ENCODE measurements around the gene TCFL5. TPM values are rescaled to one million over a fixed set of nuclear protein-coding genes. Genes with fewer than 3 reads are reported as not detected.

TCFL5 gene
- total RNA-seq, 1 experiment from 2014 or later, result 29.3 TPM

GRCh38 chr20:62831854-62832211 lies 29.8 kb downstream of the TCFL5 start:
- Histone ChIP-seq H3K9me2 (ENCODE audit: insufficient read depth) (no peaks in the 10 kb centered on the region), H3K9me3 (ENCODE audit: insufficient read depth, low read depth) (no peaks in the 10 kb centered on the region), H3K4me2 (peak overlapping the region; percentile 61), H3K27me3 (ENCODE audit: insufficient read depth, low read depth) (no peaks in the 10 kb centered on the region), H3K4me1 (replicated peaks; ENCODE audit: insufficient read depth) (peaks cover 33% of the 10 kb centered on the region), H3F3A (ENCODE audit: insufficient read depth, low read depth) (peaks cover 15% of the 10 kb centered on the region; the same call in 1 of the 2 replicates), H3K4me3 (peak overlapping the region; percentile 6; the same call in 1 of the 2 replicates), H2AFZ (no peak overlapping the region), H3K36me3 (ENCODE audit: low read depth) (no peaks in the 10 kb centered on the region), H3K27ac (0 out of 2 replicates have a peak overlapping the region, but pooled peaks have one; percentile 26), H3K79me2 (ENCODE audit: low read depth) (no peaks in the 10 kb centered on the region), H4K20me1 (ENCODE audit: insufficient read depth) (no peaks in the 10 kb centered on the region)
- ChIA-PET CTCF (interaction anchor here (1.4 kb wide), 1 partner anchor 16 kb away, joined by 4 read pairs; no protein-coding TSS in a partner anchor), POLR2A (ENCODE audit: unreplicated experiment) (interaction anchor here (0.7 kb wide), 1 partner anchor 56 kb away, joined by 3 read pairs; no protein-coding TSS in a partner anchor)
- DNase-seq, result no peak
- intact Hi-C loops (cut with micrococcal nuclease; ENCODE audit: unreplicated experiment), result no loop called here
- no peak for TF ChIP-seq EZH2 (IDR thresholded peaks at IDR 0.05; ENCODE audit: low read depth)
- TF ChIP-seq CTCF (conservative IDR thresholded peaks at IDR 0.05), result no peak
- no TSS peak for BruUV-seq (replicated peaks)

DNA sequence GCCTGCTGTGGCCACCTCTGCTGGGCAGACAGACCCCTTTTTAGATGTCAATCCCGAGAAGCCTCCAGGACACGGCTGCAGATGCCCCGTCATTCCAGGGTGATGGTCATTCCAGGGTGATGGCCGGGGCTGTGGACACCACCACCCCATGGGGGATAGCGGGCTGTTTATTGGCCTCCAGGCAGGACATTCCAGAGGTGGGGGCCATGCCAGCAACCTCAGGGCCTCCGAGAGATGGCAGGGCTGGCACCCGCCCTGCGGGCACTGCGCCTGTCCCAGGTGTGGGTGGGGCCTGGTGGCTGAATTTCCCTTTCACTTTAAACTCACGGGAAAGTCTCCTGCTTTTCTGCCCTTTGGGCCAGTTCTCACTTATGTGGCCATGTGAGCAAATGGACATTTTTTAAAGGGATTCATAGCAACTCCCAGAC lies 30.2 kb downstream of the TCFL5 start:
- no peaks in the 10 kb centered on the region for H4K20me1 ChIP-seq (ENCODE audit: insufficient read depth)
- no peak overlapping the region for H2AFZ ChIP-seq
- POLR2A ChIA-PET (ENCODE audit: unreplicated experiment), result no interaction called here
- BruUV-seq (replicated peaks), result no TSS peak
- peak overlapping the region; percentile 6; the same call in 1 of the 2 replicates for H3K4me3 ChIP-seq
- peaks cover 33% of the 10 kb centered on the region for H3K4me1 ChIP-seq (replicated peaks; ENCODE audit: insufficient read depth)
- no peaks in the 10 kb centered on the region for H3K9me3 ChIP-seq (ENCODE audit: insufficient read depth, low read depth)
- peaks cover 15% of the 10 kb centered on the region; the same call in 1 of the 2 replicates for H3F3A ChIP-seq (ENCODE audit: insufficient read depth, low read depth)
- no peak for TF ChIP-seq CTCF (conservative IDR thresholded peaks at IDR 0.05)
- TF ChIP-seq EZH2 (IDR thresholded peaks at IDR 0.05; ENCODE audit: low read depth), result no peak
- DNase-seq, result peak; percentile 71 to 93
- intact Hi-C loops (cut with micrococcal nuclease; ENCODE audit: unreplicated experiment), result no loop called here
- H3K36me3 ChIP-seq (ENCODE audit: low read depth), result no peaks in the 10 kb centered on the region
- no peaks in the 10 kb centered on the region for H3K27me3 ChIP-seq (ENCODE audit: insufficient read depth, low read depth)
- H3K4me2 ChIP-seq, result peak overlapping the region; percentile 61
- no peaks in the 10 kb centered on the region for H3K9me2 ChIP-seq (ENCODE audit: insufficient read depth)
- CTCF ChIA-PET, result interaction anchor here (1.4 kb wide), 1 partner anchor 16 kb away, joined by 4 read pairs; no protein-coding TSS in a partner anchor
- H3K27ac ChIP-seq, result 0 out of 2 replicates have a peak overlapping the region, but pooled peaks have one; percentile 26
- no peaks in the 10 kb centered on the region for H3K79me2 ChIP-seq (ENCODE audit: low read depth)

GRCh38 chr20:62830821-62831220 lies 30.8 kb downstream of the TCFL5 start:
- no peaks in the 10 kb centered on the region for H3K9me3 ChIP-seq (ENCODE audit: insufficient read depth, low read depth)
- no peaks in the 10 kb centered on the region for H3K9me2 ChIP-seq (ENCODE audit: insufficient read depth)
- H3F3A ChIP-seq (ENCODE audit: insufficient read depth, low read depth), result peaks cover 17% of the 10 kb centered on the region; the same call in 1 of the 2 replicates
- intact Hi-C loops (cut with micrococcal nuclease; ENCODE audit: unreplicated experiment), result no loop called here
- CTCF ChIA-PET, result interaction anchor here (0.6 kb wide), 2 partner anchors 19 to 33 kb away, joined by 3 to 5 read pairs; no protein-coding TSS in a partner anchor
- POLR2A ChIA-PET (ENCODE audit: unreplicated experiment), result no interaction called here
- no peaks in the 10 kb centered on the region for H4K20me1 ChIP-seq (ENCODE audit: insufficient read depth)
- peak in 1 of 2 experiments; percentile 42 for DNase-seq
- H3K27me3 ChIP-seq (ENCODE audit: insufficient read depth, low read depth), result no peaks in the 10 kb centered on the region
- H3K36me3 ChIP-seq (ENCODE audit: low read depth), result no peaks in the 10 kb centered on the region
- peaks cover 33% of the 10 kb centered on the region for H3K4me1 ChIP-seq (replicated peaks; ENCODE audit: insufficient read depth)
- H3K27ac ChIP-seq, result no peak overlapping the region
- H3K4me3 ChIP-seq, result peak overlapping the region; percentile 6; the same call in 1 of the 2 replicates
- H3K79me2 ChIP-seq (ENCODE audit: low read depth), result no peaks in the 10 kb centered on the region
- peak overlapping the region; percentile 61 for H3K4me2 ChIP-seq
- H2AFZ ChIP-seq, result no peak overlapping the region
- TF ChIP-seq CTCF (conservative IDR thresholded peaks at IDR 0.05) (no peak), EZH2 (IDR thresholded peaks at IDR 0.05; ENCODE audit: low read depth) (no peak)
- BruUV-seq (replicated peaks), result no TSS peak
